GM23338 (cell line): ENCODE measurements around the gene CIDEA. TPM values are rescaled to one million over a fixed set of nuclear protein-coding genes. Genes with fewer than 3 reads are reported as not detected.

Experiments used
- ATAC-seq: fragments of 200-7000 bp; cut with Tn5 transposase; 3 replicates; pipeline ENCODE4 v1.9.1; 2020
- DNase-seq: peaks from one replicate; pipeline ENCODE4 v3.0.0-alpha.2; 2015; ENCODE audit warnings: low spot score
- H2AFZ ChIP-seq: fragments of 200-600 bp; sonication (generic); 2 replicates; pipeline ENCODE4 v1.8.0; 2016; ENCODE audit warnings: antibody characterized with exemption, mild to moderate bottlenecking, moderate library complexity
- H3F3A ChIP-seq: fragments of 200-600 bp; sonication (generic); replicated peaks from 2 replicates; pipeline ENCODE4 v1.8.0; 2017; ENCODE audit warnings: antibody characterized with exemption, mixed run types, low read depth
- H3K27ac ChIP-seq: fragments of 200-600 bp; sonication (generic); 2 replicates; pipeline ENCODE4 v1.6.1; 2016; ENCODE audit warnings: low read depth
- H3K27me3 ChIP-seq: fragments of 200-600 bp; sonication (generic); 2 replicates; pipeline ENCODE4 v1.8.0; 2016; ENCODE audit warnings: mild to moderate bottlenecking, mixed run types, moderate library complexity; ENCODE audit not compliant: insufficient read depth
- H3K36me3 ChIP-seq: fragments of 200-600 bp; sonication (generic); 2 replicates; pipeline ENCODE4 v1.8.0; 2016; ENCODE audit warnings: mild to moderate bottlenecking; ENCODE audit not compliant: insufficient read depth
- H3K4me1 ChIP-seq: fragments of 200-600 bp; sonication (generic); 2 replicates; pipeline ENCODE4 v1.8.0; 2016; ENCODE audit warnings: mild to moderate bottlenecking, moderate library complexity; ENCODE audit not compliant: insufficient read depth
- H3K4me2 ChIP-seq: fragments of 200-600 bp; sonication (generic); 2 replicates; pipeline ENCODE4 v1.7.1; 2017; ENCODE audit warnings: mixed run types
- H3K4me3 ChIP-seq: fragments of 200-600 bp; sonication (generic); 2 replicates; pipeline ENCODE4 v1.6.1; 2016; ENCODE audit warnings: mixed run types
- H3K79me2 ChIP-seq: fragments of 200-600 bp; sonication (generic); replicated peaks from 2 replicates; pipeline ENCODE4 v1.8.0; 2017; ENCODE audit warnings: mild to moderate bottlenecking; ENCODE audit not compliant: insufficient read depth
- H3K9me2 ChIP-seq: fragments of 200-600 bp; sonication (generic); 2 replicates; pipeline ENCODE4 v1.8.0; 2017; ENCODE audit not compliant: insufficient read depth
- H4K20me1 ChIP-seq: fragments of 200-600 bp; sonication (generic); replicated peaks from 2 replicates; pipeline ENCODE4 v1.8.0; 2017; ENCODE audit warnings: mild to moderate bottlenecking; ENCODE audit not compliant: insufficient read depth
- H3K27ac Mint-ChIP-seq: 2 replicates; pipeline ENCODE4 v1.8.0; 2020; ENCODE audit warnings: inconsistent platforms, mild to moderate bottlenecking, moderate library complexity, mixed read lengths
- H3K27me3 Mint-ChIP-seq: 3 replicates; pipeline ENCODE4 v1.8.0; 2022; ENCODE audit warnings: low read depth, mild to moderate bottlenecking, moderate library complexity, mixed read lengths, inconsistent platforms; ENCODE audit not compliant: insufficient read depth, poor library complexity
- H3K36me3 Mint-ChIP-seq: 3 replicates; pipeline ENCODE4 v1.8.0; 2021; ENCODE audit warnings: low read depth, mild to moderate bottlenecking, inconsistent platforms, moderate library complexity, mixed read lengths
- H3K4me1 Mint-ChIP-seq: 3 replicates; pipeline ENCODE4 v1.8.0; 2020; ENCODE audit warnings: mild to moderate bottlenecking, inconsistent platforms, mixed read lengths
- H3K4me3 Mint-ChIP-seq: 3 replicates; pipeline ENCODE4 v1.8.0; 2021; ENCODE audit warnings: moderate library complexity, mild to moderate bottlenecking, inconsistent platforms, mixed read lengths
- H3K9me3 Mint-ChIP-seq: 3 replicates; pipeline ENCODE4 v1.8.0; 2020; ENCODE audit warnings: moderate library complexity, mild to moderate bottlenecking, inconsistent platforms, mixed read lengths
- CREB1 ChIP-seq: fragments of 250-450 bp; sonication (Bioruptor Pico); IDR thresholded peaks from 2 replicates; pipeline ENCODE4 v1.5.0; 2020; ENCODE audit warnings: low read depth, mild to moderate bottlenecking, moderate library complexity
- CTCF ChIP-seq, 2 experiments: fragments of 200-600 bp in 1 of 2; sonication (generic) in 1 of 2; conservative IDR thresholded peaks; 2 replicates each; pipeline versions ENCODE4 v1.5.1 to v1.6.1; 2016 to 2017; ENCODE audit warnings: antibody characterized with exemption in 2 of 2, low read depth in 2 of 2, mild to moderate bottlenecking in 2 of 2, moderate library complexity in 1 of 2
- ETS1 ChIP-seq: IDR thresholded peaks from 2 replicates; pipeline ENCODE4 v1.6.1; 2016; ENCODE audit warnings: antibody characterized with exemption
- EZH2 ChIP-seq: fragments of 200-600 bp; sonication (generic); IDR thresholded peaks from one replicate; pipeline ENCODE4 v1.8.0; 2017; ENCODE audit warnings: antibody characterized with exemption, mild to moderate bottlenecking, low read depth; ENCODE audit not compliant: unreplicated experiment
- JUNB ChIP-seq: IDR thresholded peaks from one replicate; pipeline ENCODE4 v1.6.1; 2016; ENCODE audit warnings: antibody characterized with exemption; ENCODE audit not compliant: unreplicated experiment
- NANOG ChIP-seq: IDR thresholded peaks from 2 replicates; pipeline ENCODE4 v1.6.1; 2016; ENCODE audit warnings: antibody characterized with exemption, borderline replicate concordance
- POLR2AphosphoS5 ChIP-seq: IDR thresholded peaks from 2 replicates; pipeline ENCODE4 v1.6.1; 2016; ENCODE audit warnings: antibody characterized with exemption, low read depth
- REST ChIP-seq: IDR thresholded peaks from one replicate; pipeline ENCODE4 v1.6.1; 2018; ENCODE audit warnings: antibody characterized with exemption; ENCODE audit not compliant: unreplicated experiment
- STAT1 ChIP-seq: IDR thresholded peaks from one replicate; pipeline ENCODE4 v1.6.1; 2016; ENCODE audit warnings: antibody characterized with exemption; ENCODE audit not compliant: unreplicated experiment
- ZNF114 ChIP-seq: fragments of 250-450 bp; sonication (Bioruptor Pico); IDR thresholded peaks from 2 replicates; pipeline ENCODE4 v1.5.0; 2020; ENCODE audit warnings: mild to moderate bottlenecking, moderate library complexity
- ZNF331 ChIP-seq: fragments of 250-450 bp; sonication (Bioruptor Pico); IDR thresholded peaks from 2 replicates; pipeline ENCODE4 v1.5.0; 2020; ENCODE audit warnings: low read depth, mild to moderate bottlenecking, moderate library complexity
- ZNF462 ChIP-seq: fragments of 250-450 bp; sonication (Bioruptor Pico); IDR thresholded peaks from 2 replicates; pipeline ENCODE4 v1.5.0; 2020; ENCODE audit warnings: mild to moderate bottlenecking, moderate library complexity
- polyA plus RNA-seq: library from polyadenylated mRNA; unstranded; fragments of >200 nt; fragmentation: Nextera tagmentation; extraction: Ambion mirVana; gene quantifications from 2 replicates; pipeline ENCODE4 v1.2.1, GENCODE V29; 2016
- total RNA-seq: library from RNA; depleted of rRNA; stranded (reverse); fragments of >200 nt; shearing (Covaris generic); gene quantifications from 2 replicates; pipeline ENCODE4 v1.2.3, GENCODE V29; 2014

The CIDEA gene
- total and polyA plus RNA-seq, 2 experiments from 2014 or later: 0.45 TPM; not detected in 1

GRCh38 chr18:12296087-12296403 is 41.9 kb downstream of the CIDEA start (continued):
- TF ChIP-seq CTCF (conservative IDR thresholded peaks at IDR 0.05; ENCODE audit: low read depth in 2 of 2): no peak

GRCh38 chr18:12296457-12296856 is 42.3 kb downstream of the CIDEA start:
- Histone ChIP-seq H3K9me2 (no peaks in the 10 kb centered on the region), H3K36me3 (no peaks in the 10 kb centered on the region), H3F3A (no peaks in the 10 kb centered on the region; the same call in 1 of the 2 replicates), H4K20me1 (no peaks in the 10 kb centered on the region), H3K4me3 (no peak overlapping the region), H2AFZ (peak overlapping the region; percentile 18; the same call in 1 of the 2 replicates), H3K27me3 (no peaks in the 10 kb centered on the region), H3K27ac (no peak overlapping the region), H3K79me2 (no peaks in the 10 kb centered on the region), H3K4me1 (peaks cover 4% of the 10 kb centered on the region; the same call in 1 of the 2 replicates), H3K4me2 (no peak overlapping the region)
- DNase-seq: no peak
- Mint-ChIP-seq H3K9me3 (peaks cover 4% of the 10 kb centered on the region; the same call in 1 of the 3 replicates), H3K4me3 (no peak overlapping the region), H3K27me3 (peaks cover 10% of the 10 kb centered on the region), H3K4me1 (peaks cover 5% of the 10 kb centered on the region), H3K36me3 (no peaks in the 10 kb centered on the region), H3K27ac (no peak overlapping the region)
- ATAC-seq: no peak
- no peak for TF ChIP-seq CREB1 (CRISPR knock-in tag)
- no peak for TF ChIP-seq ZNF331 (CRISPR knock-in tag)
- TF ChIP-seq NANOG: no peak
- no peak for TF ChIP-seq ETS1
- no peak for TF ChIP-seq ZNF114 (CRISPR knock-in tag)
- TF ChIP-seq POLR2AphosphoS5: no peak
- no peak for TF ChIP-seq STAT1
- TF ChIP-seq REST: no peak
- no peak for TF ChIP-seq EZH2
- no peak for TF ChIP-seq JUNB
- TF ChIP-seq ZNF462 (CRISPR knock-in tag): no peak
